ENCODE results near the gene CTDSP2. TPM values are rescaled to one million over a fixed set of nuclear protein-coding genes. Genes with fewer than 3 reads are reported as not detected.

CTDSP2 gene
- total RNA-seq, 1 donor from 2014 or later = 129 TPM

DNA sequence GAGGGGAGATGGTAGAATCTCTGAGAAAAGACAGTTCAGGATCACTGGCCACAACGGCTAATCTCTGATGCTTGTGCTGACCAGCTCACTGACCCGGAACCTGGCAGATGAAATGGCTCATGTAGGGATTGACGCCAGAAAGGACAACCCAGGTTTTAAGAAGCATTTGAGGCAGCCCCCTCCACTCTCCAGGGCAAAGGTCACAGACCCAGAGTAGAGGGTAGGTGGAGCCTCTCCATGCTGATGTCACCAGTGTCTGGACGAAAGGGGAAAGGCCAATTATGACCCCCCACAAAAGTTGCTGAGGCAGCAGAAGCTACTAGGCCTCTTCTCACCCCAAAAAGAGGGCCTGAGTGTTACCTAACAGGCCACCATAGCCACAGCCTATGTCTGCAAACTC lies 75.8 kb downstream of the CTDSP2 start:
- Histone ChIP-seq H3K36me3 (peaks cover 0 to 11% of the 10 kb centered on the region in 2 donors), H3K4me3 (no peak overlapping the region), H3K9me3 (no peaks in the 10 kb centered on the region), H3K27me3 (no peaks in the 10 kb centered on the region), H3K27ac (peak overlapping the region; percentile 90 to 94), H3K4me1 (peaks cover 2 to 27% of the 10 kb centered on the region in 2 donors)
- DNase-seq (ENCODE audit: low spot score in 2 of 2) = peak in 1 of 2 donors; percentile 60
- intact Hi-C loops (cut with DNase I) = loop anchor here (1.0 kb wide), 1 partner anchor 18 kb away; the partner anchor contains the start of gene CDK4
- TF ChIP-seq, protein P1, sequence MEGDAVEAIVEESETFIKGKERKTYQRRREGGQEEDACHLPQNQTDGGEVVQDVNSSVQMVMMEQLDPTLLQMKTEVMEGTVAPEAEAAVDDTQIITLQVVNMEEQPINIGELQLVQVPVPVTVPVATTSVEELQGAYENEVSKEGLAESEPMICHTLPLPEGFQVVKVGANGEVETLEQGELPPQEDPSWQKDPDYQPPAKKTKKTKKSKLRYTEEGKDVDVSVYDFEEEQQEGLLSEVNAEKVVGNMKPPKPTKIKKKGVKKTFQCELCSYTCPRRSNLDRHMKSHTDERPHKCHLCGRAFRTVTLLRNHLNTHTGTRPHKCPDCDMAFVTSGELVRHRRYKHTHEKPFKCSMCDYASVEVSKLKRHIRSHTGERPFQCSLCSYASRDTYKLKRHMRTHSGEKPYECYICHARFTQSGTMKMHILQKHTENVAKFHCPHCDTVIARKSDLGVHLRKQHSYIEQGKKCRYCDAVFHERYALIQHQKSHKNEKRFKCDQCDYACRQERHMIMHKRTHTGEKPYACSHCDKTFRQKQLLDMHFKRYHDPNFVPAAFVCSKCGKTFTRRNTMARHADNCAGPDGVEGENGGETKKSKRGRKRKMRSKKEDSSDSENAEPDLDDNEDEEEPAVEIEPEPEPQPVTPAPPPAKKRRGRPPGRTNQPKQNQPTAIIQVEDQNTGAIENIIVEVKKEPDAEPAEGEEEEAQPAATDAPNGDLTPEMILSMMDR (IDR thresholded peaks at IDR 0.05) = no peak

Other genes starting within 250 kb of the CTDSP2 start
- gene DTX3, start 241.9 kb downstream of the CTDSP2 start, total RNA-seq = 33.5 TPM
- 47.8 TPM for gene ARHGEF25, start 235.3 kb downstream of the CTDSP2 start, total RNA-seq
- 16.6 TPM for gene B4GALNT1, start 213.5 kb downstream of the CTDSP2 start, total RNA-seq
- gene OS9, start 152.6 kb downstream of the CTDSP2 start, total RNA-seq = 233 TPM
- gene AGAP2, start 108.0 kb downstream of the CTDSP2 start, total RNA-seq = 11.5 TPM
- 42.3 TPM for gene TSPAN31, start 101.7 kb downstream of the CTDSP2 start, total RNA-seq
- gene CDK4, start 94.4 kb downstream of the CTDSP2 start, total RNA-seq = 82.6 TPM
- 8.4 TPM for gene MARCHF9, start 91.6 kb downstream of the CTDSP2 start, total RNA-seq
- not detected for gene CYP27B1, start 79.7 kb downstream of the CTDSP2 start, total RNA-seq
- 29.8 TPM for gene METTL1, start 74.6 kb downstream of the CTDSP2 start, total RNA-seq
- gene EEF1AKMT3, start 74.1 kb downstream of the CTDSP2 start, total RNA-seq = 2.1 TPM
- 46.8 TPM for gene TSFM, start 63.9 kb downstream of the CTDSP2 start, total RNA-seq
- gene AVIL, start 28.0 kb downstream of the CTDSP2 start, total RNA-seq = 6.4 TPM
- not detected for gene ATP23, start 94.8 kb upstream of the CTDSP2 start, total RNA-seq